ENCODE measurements around the gene MRTFA. TPM values are rescaled to one million over a fixed set of nuclear protein-coding genes. Genes with fewer than 3 reads are reported as not detected.

MRTFA gene
- 60.1 TPM for total RNA-seq

DNA sequence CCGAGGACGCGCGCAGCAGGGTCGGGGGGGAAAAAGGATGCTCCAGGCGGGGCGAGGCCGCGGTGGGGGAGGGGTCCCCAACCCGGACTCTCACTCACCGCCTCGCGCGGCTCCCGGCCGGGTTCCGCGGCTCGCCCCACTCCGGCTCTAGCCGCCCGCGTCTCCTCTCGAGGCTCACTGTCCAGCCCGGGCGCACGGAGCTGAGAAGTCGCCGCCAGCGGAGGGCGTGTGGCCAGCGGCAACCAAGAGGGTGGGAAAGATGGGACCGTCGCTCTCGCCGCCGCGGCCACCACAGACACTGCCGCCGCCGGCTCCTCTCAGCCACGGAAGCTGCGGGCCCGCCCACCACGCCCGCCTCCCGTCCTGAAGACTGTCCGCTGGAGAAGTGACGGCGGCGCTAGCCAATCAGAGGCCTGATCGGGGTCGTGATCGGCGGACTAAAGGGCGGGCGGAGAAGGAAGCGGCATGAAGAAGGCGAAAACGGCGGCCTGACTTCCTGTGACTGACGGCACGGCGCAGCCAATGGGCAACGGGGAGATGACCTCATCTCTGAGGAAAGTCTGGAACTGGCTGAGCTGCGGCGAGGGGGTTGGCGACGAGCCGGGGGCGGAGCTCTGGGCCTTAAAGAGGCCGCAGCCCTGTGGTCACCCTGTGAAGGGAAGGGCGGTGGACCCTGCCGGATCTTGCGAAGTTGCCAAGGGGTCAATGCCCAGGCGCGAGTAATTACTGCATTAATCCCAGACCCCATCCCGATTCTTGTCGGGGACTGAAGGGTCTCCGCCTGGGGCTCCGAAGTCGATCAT, at the start of gene MRTFA:
TSS of gene MRTFA (minus strand) at position 340 of the 803 bp plus-strand sequence.

DNA sequence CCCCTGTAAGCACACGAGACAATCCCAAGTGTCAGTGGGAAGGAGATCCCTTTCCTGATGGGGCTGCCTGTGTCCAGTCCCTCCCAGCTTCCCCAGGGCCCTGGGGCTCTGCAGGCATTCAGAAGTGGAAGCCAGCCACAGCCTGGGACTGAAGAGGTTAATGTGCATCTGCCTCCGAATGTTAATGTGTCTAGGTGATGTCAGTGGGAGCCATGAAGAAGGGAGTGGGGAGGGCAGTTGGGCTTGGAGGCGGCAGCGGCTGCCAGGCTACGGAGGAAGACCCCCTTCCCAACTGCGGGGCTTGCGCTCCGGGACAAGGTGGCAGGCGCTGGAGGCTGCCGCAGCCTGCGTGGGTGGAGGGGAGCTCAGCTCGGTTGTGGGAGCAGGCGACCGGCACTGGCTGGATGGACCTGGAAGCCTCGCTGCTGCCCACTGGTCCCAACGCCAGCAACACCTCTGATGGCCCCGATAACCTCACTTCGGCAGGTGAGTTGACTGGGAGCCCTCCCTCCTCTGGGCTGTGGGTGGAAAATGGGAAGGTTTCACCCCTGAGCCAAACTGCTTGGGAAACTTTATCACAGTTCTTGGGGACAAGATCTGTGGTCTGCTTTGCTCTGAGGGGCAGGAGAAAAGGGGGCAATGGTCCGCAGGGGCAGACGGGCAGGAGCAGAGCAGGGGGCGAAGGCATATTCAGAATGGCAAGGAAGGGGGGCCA, 42.9 kb upstream of the MRTFA start, which contains the start of gene MCHR1:
TSS of gene MCHR1 (plus strand) at position 236 of the 715 bp plus-strand sequence. CDS start at position 405, 169 bp downstream.

Other genes with a start within 250 kb of the MRTFA start
- 0.63 TPM for gene MCHR1, start 42.8 kb upstream of the MRTFA start, total RNA-seq
- gene SLC25A17, start 182.6 kb upstream of the MRTFA start, total RNA-seq = 24.1 TPM
- gene ST13, start 219.9 kb upstream of the MRTFA start, total RNA-seq = 141 TPM
- 9.4 TPM for gene XPNPEP3, start 220.4 kb upstream of the MRTFA start, total RNA-seq
- gene DNAJB7, start 225.4 kb upstream of the MRTFA start, total RNA-seq = not detected